Nephron progenitor cell (in vitro differentiated cells): ENCODE measurements around the gene LDHD.

Experiments used
- DNase-seq: peaks from one replicate; pipeline ENCODE4 v3.0.0; 2021
- H3K27ac Mint-ChIP-seq: 2 replicates; pipeline ENCODE4 v1.8.0; 2021; ENCODE audit warnings: mild to moderate bottlenecking, moderate library complexity, mixed read lengths
- H3K27me3 Mint-ChIP-seq: 2 replicates; pipeline ENCODE4 v1.8.0; 2021; ENCODE audit warnings: mild to moderate bottlenecking, low read depth, mixed read lengths; ENCODE audit not compliant: poor library complexity
- H3K36me3 Mint-ChIP-seq: 2 replicates; pipeline ENCODE4 v1.8.0; 2021; ENCODE audit warnings: low read depth, mixed read lengths
- H3K4me1 Mint-ChIP-seq: 2 replicates; pipeline ENCODE4 v1.8.0; 2021; ENCODE audit warnings: mixed read lengths
- H3K4me3 Mint-ChIP-seq: 2 replicates; pipeline ENCODE4 v1.8.0; 2021; ENCODE audit warnings: mild to moderate bottlenecking, moderate library complexity, mixed read lengths
- H3K9me3 Mint-ChIP-seq: 2 replicates; pipeline ENCODE4 v1.8.0; 2021; ENCODE audit warnings: mild to moderate bottlenecking, moderate library complexity, mixed read lengths
- TF ChIP-seq, protein P1 (sequence below): fragments of 200-600 bp; sonication (generic); IDR thresholded peaks from 2 replicates; pipeline ENCODE4 v1.5.0; 2021; ENCODE audit warnings: antibody characterized with exemption

LDHD gene

DNA sequence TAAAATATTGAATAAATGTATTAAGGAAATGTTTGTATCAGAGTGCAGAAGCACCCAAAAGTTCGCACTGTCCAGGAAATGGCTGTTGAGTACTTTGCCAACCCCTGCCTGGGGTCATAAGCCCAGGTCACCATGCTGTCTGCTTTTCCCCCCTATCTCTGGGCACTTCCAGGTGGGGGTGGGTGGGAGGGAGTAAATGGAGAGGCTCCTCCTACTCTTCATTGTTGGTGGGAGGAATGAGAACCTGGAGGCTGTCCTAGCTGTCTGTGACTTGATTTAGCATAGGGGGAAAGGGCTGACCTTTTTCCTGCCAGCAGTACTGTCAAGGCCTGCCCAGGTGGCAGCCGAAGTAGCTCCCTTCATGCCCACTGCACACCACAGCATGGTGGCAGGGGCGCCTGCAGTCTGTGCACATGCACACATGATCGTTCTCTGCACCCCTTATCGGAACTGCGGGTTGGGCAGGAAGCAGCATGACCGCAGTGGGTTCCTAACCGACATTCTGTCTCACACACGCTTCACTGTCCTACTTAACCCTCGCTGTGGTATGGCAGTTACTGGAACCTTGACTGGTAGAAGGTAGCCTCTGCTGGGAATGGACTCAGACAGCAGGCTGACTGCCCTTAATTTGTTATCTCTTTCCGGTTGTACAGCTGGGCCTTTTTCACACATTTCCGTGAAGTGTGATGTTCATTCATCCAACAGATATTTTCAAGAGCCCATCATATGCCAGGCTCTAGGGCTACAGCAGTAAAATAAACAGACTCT lies 41.5 kb downstream of the LDHD start:
- H3K9me3 Mint-ChIP-seq: peaks cover 26% of the 10 kb centered on the region
- no peak for DNase-seq
- H3K27me3 Mint-ChIP-seq: no peaks in the 10 kb centered on the region
- H3K4me1 Mint-ChIP-seq: peaks cover 32% of the 10 kb centered on the region
- no peak overlapping the region for H3K27ac Mint-ChIP-seq
- TF ChIP-seq, protein P1, sequence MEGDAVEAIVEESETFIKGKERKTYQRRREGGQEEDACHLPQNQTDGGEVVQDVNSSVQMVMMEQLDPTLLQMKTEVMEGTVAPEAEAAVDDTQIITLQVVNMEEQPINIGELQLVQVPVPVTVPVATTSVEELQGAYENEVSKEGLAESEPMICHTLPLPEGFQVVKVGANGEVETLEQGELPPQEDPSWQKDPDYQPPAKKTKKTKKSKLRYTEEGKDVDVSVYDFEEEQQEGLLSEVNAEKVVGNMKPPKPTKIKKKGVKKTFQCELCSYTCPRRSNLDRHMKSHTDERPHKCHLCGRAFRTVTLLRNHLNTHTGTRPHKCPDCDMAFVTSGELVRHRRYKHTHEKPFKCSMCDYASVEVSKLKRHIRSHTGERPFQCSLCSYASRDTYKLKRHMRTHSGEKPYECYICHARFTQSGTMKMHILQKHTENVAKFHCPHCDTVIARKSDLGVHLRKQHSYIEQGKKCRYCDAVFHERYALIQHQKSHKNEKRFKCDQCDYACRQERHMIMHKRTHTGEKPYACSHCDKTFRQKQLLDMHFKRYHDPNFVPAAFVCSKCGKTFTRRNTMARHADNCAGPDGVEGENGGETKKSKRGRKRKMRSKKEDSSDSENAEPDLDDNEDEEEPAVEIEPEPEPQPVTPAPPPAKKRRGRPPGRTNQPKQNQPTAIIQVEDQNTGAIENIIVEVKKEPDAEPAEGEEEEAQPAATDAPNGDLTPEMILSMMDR: no peak
- H3K4me3 Mint-ChIP-seq: no peak overlapping the region
- peaks cover 34% of the 10 kb centered on the region for H3K36me3 Mint-ChIP-seq

DNA sequence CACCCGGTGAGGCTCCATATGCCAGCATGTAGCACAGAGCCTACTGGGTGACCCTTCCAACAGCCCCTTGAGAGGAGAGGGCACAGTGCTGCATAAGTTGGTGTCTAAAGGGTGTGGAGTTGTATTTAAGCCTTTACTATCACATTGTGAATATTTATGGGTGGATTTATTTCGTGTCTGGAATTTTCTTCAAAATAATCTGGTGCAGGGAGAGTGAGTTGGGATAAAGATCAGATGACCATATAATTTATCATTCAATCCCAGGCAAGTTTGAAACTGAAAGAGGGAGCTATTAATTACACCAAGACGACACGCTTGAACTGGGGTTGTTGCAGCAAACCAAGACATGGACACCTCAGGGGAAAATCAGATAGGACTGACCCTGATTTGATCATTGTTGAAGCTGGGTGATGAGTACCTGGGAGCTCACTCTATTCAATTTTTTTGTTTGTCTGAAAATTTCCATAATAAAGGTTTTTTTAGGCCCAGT lies 42.2 kb downstream of the LDHD start:
- Mint-ChIP-seq H3K4me1 (peaks cover 40% of the 10 kb centered on the region), H3K9me3 (peaks cover 26% of the 10 kb centered on the region), H3K27ac (peak overlapping the region; percentile 41), H3K27me3 (no peaks in the 10 kb centered on the region), H3K36me3 (peaks cover 38% of the 10 kb centered on the region), H3K4me3 (no peak overlapping the region)
- no peak for DNase-seq
- TF ChIP-seq, protein P1: no peak

DNA sequence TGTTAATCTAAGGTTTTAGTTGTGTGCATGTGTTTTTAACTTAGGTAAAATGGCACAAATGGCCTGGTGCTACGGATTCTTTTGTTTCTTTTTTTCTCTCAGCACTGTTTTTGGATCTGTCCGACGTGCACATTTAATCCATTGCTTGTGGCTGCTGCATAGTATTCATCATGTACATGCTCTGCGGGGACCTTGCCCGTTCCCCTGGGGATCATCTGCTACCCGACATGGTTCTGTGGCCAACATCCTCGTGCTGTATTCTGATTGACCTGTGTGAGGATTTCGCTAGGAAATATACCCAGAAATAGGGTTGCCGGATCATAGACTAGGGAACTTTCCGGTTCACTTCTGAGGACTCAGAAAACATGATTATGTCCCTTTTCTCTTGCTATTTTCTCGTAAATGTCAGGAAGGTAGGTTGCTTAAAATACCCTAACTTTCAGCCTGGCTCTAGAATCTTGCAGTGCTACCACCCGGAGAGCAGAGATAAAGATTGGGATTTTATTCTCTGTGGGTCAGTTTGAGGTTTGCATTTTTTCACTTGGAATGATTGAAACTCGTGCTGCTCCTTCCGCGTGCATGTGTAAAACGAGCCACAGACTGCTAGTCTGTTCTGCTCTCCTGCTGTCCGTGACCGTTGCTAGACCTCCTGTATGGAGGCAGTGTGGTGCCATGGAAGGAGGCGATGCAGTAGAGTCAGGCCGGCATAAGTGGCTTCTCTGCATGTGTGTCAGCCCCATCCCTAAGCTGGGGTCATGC lies 42.9 kb downstream of the LDHD start:
- TF ChIP-seq, protein P1: no peak
- H3K4me3 Mint-ChIP-seq: no peak overlapping the region

DNA sequence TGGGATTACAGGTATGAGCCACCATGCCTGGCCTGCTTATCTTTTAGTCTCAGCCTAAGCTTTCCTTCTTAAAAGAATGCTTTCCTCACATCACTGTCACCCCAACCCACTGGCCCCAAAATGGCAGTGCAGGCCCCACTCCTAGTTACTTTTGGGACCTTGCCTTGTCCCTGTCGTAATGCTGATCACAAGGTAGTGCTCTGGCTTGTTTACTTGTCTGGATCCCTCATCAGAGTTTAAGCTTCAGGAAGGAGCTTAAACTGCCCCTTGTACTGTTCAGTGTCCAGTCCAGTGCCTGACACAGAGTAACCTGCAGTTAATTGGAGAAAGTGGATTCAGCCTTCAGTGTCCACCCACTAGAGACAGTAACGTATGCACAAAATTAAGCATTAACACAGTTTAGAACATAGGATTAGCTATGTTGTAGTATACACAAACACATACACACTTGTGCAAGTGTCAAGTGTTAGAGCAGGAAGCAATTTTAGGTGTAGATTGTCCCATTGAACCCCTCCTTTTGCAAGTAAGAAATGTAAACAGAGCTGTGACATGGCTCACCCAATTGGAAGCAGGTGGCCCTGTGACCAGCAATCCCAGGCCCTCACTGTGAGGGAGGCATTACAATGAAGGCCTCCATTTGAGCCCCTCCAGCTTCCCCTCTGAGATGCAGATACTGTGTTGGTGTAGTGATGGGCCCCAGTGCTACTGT lies 44.2 kb downstream of the LDHD start:
- no peak overlapping the region for H3K27ac Mint-ChIP-seq

More for the DNA sequence above, 42.9 kb downstream of the LDHD start:
- DNase-seq: no peak
- H3K27me3 Mint-ChIP-seq: no peaks in the 10 kb centered on the region
- H3K9me3 Mint-ChIP-seq: peaks cover 24% of the 10 kb centered on the region
- peaks cover 46% of the 10 kb centered on the region for H3K4me1 Mint-ChIP-seq
- H3K36me3 Mint-ChIP-seq: peaks cover 34% of the 10 kb centered on the region
- peak overlapping the region; percentile 41 for H3K27ac Mint-ChIP-seq

DNA sequence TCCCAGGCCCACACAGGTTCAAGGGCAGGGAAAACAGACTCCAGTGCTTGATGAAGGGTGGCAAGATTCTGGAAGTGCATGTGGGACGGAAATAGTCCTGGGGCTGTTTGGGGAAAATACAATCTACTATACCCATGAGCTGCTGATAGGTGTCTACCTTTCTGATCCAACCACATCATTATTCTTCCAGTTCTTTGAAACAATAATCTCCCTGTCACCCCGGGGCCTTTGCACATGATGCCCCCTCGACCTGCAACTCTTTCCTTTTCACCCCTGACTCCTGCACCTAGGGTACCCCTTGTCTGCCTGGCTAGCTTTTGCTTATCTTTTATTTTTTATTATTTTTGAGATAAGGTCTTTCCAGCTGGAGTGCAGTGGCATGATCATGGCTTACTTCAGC lies 45.0 kb downstream of the LDHD start:
- TF ChIP-seq, protein P1: no peak
- no peaks in the 10 kb centered on the region for H3K27me3 Mint-ChIP-seq

More for the DNA sequence above, 44.2 kb downstream of the LDHD start:
- TF ChIP-seq, protein P1: no peak
- H3K4me1 Mint-ChIP-seq: peaks cover 59% of the 10 kb centered on the region
- no peaks in the 10 kb centered on the region for H3K27me3 Mint-ChIP-seq
- no peak overlapping the region for H3K4me3 Mint-ChIP-seq
- H3K36me3 Mint-ChIP-seq: peaks cover 21% of the 10 kb centered on the region
- H3K9me3 Mint-ChIP-seq: peaks cover 13% of the 10 kb centered on the region
- no peak for DNase-seq

More for the DNA sequence above, 45.0 kb downstream of the LDHD start:
- peaks cover 16% of the 10 kb centered on the region for H3K36me3 Mint-ChIP-seq
- DNase-seq: no peak
- H3K4me1 Mint-ChIP-seq: peaks cover 66% of the 10 kb centered on the region
- no peak overlapping the region for H3K27ac Mint-ChIP-seq
- peaks cover 5% of the 10 kb centered on the region for H3K9me3 Mint-ChIP-seq
- H3K4me3 Mint-ChIP-seq: no peak overlapping the region
